Brain microvascular endothelial cell (primary cell): ENCODE data around the gene TBC1D7.

Source experiments
- DNase-seq: peaks from one replicate; pipeline ENCODE4 v3.0.0-alpha.2; 2020
- H3K27ac ChIP-seq: fragments of 250-450 bp; sonication (Bioruptor Pico); 2 replicates; pipeline ENCODE4 v1.5.1; 2020; ENCODE audit warnings: mild to moderate bottlenecking, moderate library complexity
- H3K27me3 ChIP-seq: fragments of 250-450 bp; sonication (Bioruptor Pico); replicated peaks from 2 replicates; pipeline ENCODE4 v1.5.1; 2020; ENCODE audit warnings: mild to moderate bottlenecking
- H3K36me3 ChIP-seq: fragments of 250-450 bp; sonication (Bioruptor Pico); replicated peaks from 2 replicates; pipeline ENCODE4 v1.5.1; 2020; ENCODE audit warnings: mild to moderate bottlenecking
- H3K4me3 ChIP-seq: 2 replicates; pipeline ENCODE4 v1.5.1; 2011; ENCODE audit warnings: low read depth, mild to moderate bottlenecking, control low read depth, low read length, moderate library complexity
- in situ Hi-C: cut with HindIII; loops from 2 replicates; pipeline ENCODE4 v1.10.0; 2017; ENCODE audit warnings: low sequenced_read_pairs, low pct_ligation_motif_present
- TF ChIP-seq, protein P1 (sequence below): IDR thresholded peaks from 2 replicates; pipeline ENCODE4 v1.5.1; 2011; ENCODE audit warnings: low read depth, mild to moderate bottlenecking, moderate library complexity, low read length, control low read depth, inconsistent platforms; ENCODE audit errors: missing control alignments

TBC1D7 gene

DNA sequence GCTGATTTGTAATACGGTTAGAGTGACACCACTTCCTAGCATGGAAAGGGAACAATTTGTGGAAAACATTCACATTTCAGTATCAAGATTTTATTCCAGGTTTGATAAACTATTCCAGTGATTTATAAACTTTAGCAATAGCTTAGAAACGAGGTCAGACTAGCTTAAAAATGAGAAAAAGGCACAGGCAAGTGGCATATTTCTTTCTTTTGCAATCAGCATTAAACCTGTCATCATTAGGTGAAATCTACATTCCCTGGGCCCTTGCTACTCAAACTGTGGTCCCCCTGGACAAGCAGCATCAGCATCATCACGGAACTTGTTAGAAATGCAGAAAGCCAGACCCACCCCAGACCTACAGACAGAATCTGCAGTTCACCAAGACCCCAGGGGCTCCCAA lies 29.9 kb downstream of the TBC1D7 start:
- TF ChIP-seq, protein P1, sequence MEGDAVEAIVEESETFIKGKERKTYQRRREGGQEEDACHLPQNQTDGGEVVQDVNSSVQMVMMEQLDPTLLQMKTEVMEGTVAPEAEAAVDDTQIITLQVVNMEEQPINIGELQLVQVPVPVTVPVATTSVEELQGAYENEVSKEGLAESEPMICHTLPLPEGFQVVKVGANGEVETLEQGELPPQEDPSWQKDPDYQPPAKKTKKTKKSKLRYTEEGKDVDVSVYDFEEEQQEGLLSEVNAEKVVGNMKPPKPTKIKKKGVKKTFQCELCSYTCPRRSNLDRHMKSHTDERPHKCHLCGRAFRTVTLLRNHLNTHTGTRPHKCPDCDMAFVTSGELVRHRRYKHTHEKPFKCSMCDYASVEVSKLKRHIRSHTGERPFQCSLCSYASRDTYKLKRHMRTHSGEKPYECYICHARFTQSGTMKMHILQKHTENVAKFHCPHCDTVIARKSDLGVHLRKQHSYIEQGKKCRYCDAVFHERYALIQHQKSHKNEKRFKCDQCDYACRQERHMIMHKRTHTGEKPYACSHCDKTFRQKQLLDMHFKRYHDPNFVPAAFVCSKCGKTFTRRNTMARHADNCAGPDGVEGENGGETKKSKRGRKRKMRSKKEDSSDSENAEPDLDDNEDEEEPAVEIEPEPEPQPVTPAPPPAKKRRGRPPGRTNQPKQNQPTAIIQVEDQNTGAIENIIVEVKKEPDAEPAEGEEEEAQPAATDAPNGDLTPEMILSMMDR: no peak
- Histone ChIP-seq H3K27ac (no peak overlapping the region), H3K36me3 (peaks cover 13% of the 10 kb centered on the region)

DNA sequence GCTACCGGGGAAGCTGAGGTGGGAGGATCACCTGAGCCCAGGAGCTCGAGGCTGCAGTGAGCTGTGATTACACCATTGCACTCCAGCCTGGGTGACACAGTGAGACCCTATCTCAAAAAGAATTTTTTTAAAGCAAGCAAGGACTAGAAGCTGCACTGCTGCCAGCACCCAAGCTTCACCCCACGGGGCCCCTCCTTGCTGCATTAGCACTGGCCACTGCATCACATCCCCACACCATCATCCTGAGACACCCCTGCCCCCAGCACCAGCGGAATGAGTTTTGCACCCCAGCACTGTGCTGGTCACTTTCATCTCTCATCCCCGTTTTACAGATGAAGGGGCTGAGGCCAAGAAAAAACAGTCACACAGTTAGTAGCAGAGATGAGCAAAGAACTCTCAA lies 30.9 kb downstream of the TBC1D7 start:
- H3K36me3 ChIP-seq: peaks cover 21% of the 10 kb centered on the region

More for the DNA sequence above, 29.9 kb downstream of the TBC1D7 start:
- Histone ChIP-seq H3K27me3 (no peaks in the 10 kb centered on the region), H3K4me3 (no peak overlapping the region)
- DNase-seq: no peak
- in situ Hi-C loops: no loop called here

DNA sequence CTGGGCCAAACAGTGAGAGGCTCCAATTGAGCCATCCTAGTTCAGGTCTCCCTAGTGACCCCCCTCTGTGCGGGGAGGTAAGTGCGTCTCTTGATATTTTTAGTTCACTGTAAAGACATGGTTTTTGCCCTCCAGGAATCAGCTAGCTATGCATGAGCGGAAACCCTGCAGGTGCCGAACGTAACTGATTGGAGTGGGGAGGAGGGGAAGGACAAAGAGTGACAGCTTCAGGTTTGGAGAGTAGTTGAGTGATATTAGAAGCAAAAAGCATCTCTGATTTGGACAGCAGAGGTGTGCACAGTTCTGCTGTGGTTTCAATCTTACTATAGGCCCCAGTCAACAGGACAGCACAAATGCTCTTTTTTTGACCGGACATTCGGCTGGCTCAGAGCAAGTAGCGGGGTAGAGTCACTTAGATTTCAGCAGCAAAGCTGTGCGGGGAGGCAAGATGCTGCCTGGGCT lies 31.8 kb downstream of the TBC1D7 start:
- no peaks in the 10 kb centered on the region for H3K27me3 ChIP-seq
- TF ChIP-seq, protein P1: no peak
- H3K36me3 ChIP-seq: peaks cover 21% of the 10 kb centered on the region
- H3K4me3 ChIP-seq: no peak overlapping the region
- DNase-seq: no peak
- no peak overlapping the region for H3K27ac ChIP-seq
- in situ Hi-C loops: no loop called here

More for the DNA sequence above, 30.9 kb downstream of the TBC1D7 start:
- no peak overlapping the region for H3K4me3 ChIP-seq
- H3K27ac ChIP-seq: no peak overlapping the region
- TF ChIP-seq, protein P1: no peak
- DNase-seq: no peak
- in situ Hi-C loops: no loop called here
- no peaks in the 10 kb centered on the region for H3K27me3 ChIP-seq

DNA sequence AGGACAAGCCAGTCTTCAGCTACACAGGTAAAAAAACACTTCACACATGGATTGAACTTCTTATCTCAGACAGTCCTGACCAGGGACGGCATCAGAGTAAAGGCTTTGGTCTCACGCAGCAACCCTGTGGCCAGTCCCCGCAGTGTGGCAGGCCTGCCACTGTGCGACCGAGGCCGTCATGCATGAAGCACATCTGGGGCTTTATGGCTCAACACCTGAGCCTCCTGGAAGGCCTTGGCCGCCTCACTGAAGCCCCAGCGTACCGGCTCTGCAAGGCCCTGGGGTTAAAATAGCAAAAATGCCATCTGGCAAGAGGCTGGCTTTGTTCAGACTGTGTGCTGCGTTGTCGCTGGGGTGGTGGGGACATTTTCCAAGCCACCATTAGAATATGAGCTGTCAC lies 32.8 kb downstream of the TBC1D7 start:
- in situ Hi-C loops: no loop called here
- H3K27ac ChIP-seq: no peak overlapping the region
- H3K36me3 ChIP-seq: peaks cover 21% of the 10 kb centered on the region
- TF ChIP-seq, protein P1: no peak
- no peak for DNase-seq
- H3K4me3 ChIP-seq: no peak overlapping the region
- no peaks in the 10 kb centered on the region for H3K27me3 ChIP-seq

DNA sequence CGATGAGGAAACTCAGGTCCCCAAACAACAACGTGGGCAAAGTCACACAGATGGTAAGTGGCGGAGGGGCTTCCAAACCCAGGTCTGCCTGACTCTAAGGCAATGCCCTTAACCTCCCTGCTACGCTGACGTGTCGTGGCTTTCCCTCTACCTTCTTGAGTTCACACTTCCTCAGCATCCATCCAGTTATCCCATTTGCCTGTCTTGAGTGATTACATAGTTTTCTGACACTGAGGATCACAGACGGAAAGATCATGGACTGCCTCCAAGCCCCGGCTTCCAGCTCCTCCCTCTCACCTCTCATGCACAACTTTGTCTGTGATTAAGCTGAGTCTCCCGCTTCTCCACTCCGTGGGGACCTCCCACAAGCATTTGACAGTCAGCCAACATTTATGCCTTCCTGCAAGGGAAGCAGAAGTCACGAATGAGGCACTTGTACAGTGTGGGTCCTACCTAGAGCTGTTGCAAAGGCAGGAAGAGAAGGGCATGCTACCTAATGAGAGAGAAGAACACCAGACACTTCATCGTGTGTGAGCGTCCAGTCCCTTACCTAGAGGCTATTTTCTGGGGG lies 33.8 kb downstream of the TBC1D7 start:
- in situ Hi-C loops: no loop called here
- no peak for DNase-seq

More for the DNA sequence above, 33.8 kb downstream of the TBC1D7 start:
- TF ChIP-seq, protein P1: no peak
- no peak overlapping the region for H3K27ac ChIP-seq
- H3K36me3 ChIP-seq: peaks cover 21% of the 10 kb centered on the region
- H3K4me3 ChIP-seq: no peak overlapping the region
- no peaks in the 10 kb centered on the region for H3K27me3 ChIP-seq
